Cardiac muscle cell (in vitro differentiated cells and primary cell): ENCODE data around the gene FAM222A. TPM values are rescaled to one million over a fixed set of nuclear protein-coding genes. Genes with fewer than 3 reads are reported as not detected.

Experiments
- DNase-seq, 2 donors: peaks; one replicate each; pipeline versions ENCODE4 v3.0.0 to v3.0.0-alpha.2; 2010 to 2017; ENCODE audit warnings: low read depth in 1 of 2, low spot score in 1 of 2
- H3K27ac ChIP-seq: fragments of 200-600 bp; sonication (generic); 2 replicates; pipeline ENCODE4 v1.5.1; 2016
- H3K27me3 ChIP-seq: fragments of 200-600 bp; sonication (generic); 2 replicates; pipeline ENCODE4 v1.6.0; 2016; ENCODE audit warnings: control low read depth
- H3K36me3 ChIP-seq: fragments of 200-600 bp; sonication (generic); 2 replicates; pipeline ENCODE4 v1.5.1; 2016; ENCODE audit warnings: control low read depth
- H3K4me1 ChIP-seq: fragments of 200-600 bp; sonication (generic); 2 replicates; pipeline ENCODE4 v1.8.1; 2017; ENCODE audit warnings: low read depth, mild to moderate bottlenecking, mixed run types
- H3K4me3 ChIP-seq: fragments of 200-600 bp; sonication (generic); 2 replicates; pipeline ENCODE4 v1.5.1; 2016; ENCODE audit warnings: mild to moderate bottlenecking
- H3K9me3 ChIP-seq: fragments of 200-600 bp; sonication (generic); 2 replicates; pipeline ENCODE4 v1.5.1; 2017; ENCODE audit warnings: low read depth, mild to moderate bottlenecking, control low read depth
- polyA plus RNA-seq: library from polyadenylated mRNA; unstranded; fragments of >200 nt; fragmentation: Nextera tagmentation; extraction: Ambion mirVana; gene quantifications from 2 replicates; pipeline ENCODE4 v1.2.1, GENCODE V29; 2016
- total RNA-seq: library from RNA; depleted of rRNA; stranded (reverse); fragments of >200 nt; gene quantifications from 2 replicates; pipeline ENCODE4 v1.2.3, GENCODE V29; 2016
- TF ChIP-seq, protein P1 (sequence below): IDR thresholded peaks from 2 replicates; pipeline ENCODE4 v1.5.1; 2012; ENCODE audit warnings: low read depth, mild to moderate bottlenecking, low read length

The FAM222A gene
- total and polyA plus RNA-seq, 2 experiments from 2014 or later = 25.4 to 42.9 TPM

DNA sequence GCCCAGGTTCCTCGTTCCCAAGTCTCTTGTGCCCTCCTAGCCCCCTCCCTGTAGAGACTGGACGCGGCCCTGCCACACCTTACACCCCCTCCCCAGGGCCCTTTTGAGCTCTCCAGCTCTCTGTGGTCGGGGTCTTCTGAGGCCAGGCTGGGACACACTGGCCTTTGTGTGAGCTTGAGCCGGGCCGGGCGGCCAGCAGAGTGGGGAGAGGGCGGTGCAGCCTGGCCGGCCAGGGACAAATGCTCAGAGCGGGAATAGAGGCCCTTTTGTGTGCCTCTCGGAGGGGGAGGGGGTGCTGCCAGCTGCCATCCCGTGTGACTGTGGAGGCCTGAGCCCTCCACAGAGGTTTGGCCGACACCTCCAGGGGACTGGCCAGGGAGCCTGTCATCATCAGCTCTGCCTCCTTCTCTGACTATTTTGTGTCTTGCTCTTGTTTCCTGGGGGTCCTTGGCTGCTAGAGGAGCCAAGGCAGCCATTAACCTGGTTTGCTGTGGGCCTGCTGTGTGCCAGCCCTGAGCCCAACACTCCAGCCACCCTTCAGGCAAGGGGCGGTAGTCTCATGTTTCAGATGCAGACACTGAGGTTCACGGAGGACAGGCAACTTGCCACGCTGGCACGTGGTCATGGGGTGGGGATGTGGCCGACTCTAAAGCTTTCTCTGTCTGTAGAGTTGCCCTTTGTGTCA is 13.6 kb downstream of the FAM222A start:
- peaks cover 20% of the 10 kb centered on the region for H3K4me1 ChIP-seq
- no peaks in the 10 kb centered on the region for H3K27me3 ChIP-seq
- H3K36me3 ChIP-seq = no peaks in the 10 kb centered on the region
- no peaks in the 10 kb centered on the region for H3K9me3 ChIP-seq
- no peak overlapping the region for H3K4me3 ChIP-seq
- no peak for DNase-seq
- no peak overlapping the region for H3K27ac ChIP-seq
- TF ChIP-seq, protein P1, sequence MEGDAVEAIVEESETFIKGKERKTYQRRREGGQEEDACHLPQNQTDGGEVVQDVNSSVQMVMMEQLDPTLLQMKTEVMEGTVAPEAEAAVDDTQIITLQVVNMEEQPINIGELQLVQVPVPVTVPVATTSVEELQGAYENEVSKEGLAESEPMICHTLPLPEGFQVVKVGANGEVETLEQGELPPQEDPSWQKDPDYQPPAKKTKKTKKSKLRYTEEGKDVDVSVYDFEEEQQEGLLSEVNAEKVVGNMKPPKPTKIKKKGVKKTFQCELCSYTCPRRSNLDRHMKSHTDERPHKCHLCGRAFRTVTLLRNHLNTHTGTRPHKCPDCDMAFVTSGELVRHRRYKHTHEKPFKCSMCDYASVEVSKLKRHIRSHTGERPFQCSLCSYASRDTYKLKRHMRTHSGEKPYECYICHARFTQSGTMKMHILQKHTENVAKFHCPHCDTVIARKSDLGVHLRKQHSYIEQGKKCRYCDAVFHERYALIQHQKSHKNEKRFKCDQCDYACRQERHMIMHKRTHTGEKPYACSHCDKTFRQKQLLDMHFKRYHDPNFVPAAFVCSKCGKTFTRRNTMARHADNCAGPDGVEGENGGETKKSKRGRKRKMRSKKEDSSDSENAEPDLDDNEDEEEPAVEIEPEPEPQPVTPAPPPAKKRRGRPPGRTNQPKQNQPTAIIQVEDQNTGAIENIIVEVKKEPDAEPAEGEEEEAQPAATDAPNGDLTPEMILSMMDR = no peak

DNA sequence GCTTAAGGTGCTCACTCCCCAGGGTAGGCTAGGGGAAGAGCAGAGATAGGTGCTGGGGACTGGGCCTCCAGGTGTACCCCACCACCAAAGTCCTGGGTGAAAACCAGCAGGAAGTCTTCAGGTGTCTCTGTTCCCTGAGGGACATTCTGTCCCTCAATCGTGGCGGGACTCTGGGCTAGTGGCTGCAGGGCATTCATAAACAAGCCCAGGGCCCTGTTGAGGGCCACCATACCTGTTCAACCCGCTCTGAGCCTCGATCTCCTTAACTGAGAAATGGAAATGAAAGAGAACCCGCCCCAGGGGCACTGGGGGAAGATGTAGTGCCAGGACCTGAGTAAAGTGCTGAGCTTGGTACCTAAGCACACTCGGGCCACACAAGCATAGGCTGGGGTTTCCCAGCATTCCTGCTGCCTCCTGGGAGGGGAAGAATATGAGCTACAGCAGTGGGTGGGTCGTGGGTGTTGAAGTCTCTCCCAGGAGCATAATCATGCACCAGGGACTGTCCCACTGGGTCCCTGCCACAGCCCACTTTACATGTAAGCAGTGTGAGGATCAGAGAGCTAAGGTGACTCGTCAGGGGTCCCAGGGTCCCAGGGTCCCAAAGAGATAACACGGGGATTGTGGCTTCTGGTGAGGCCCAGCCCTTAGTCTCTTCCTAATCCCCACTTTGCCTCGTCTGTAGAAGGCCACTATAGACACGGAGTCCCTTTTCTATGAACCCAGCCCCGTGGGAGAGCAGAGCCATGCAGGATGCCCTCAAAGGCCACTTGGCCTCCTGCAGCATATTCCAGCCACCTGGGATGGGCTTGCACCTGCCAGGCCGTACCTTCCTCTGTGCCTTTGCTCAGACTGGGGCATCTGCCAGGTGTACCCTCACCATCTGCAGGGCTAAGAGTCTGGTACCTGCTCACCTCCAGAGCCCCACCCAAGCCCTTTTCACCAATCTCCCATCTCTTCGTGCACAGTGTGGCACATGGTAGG is 14.4 kb downstream of the FAM222A start:
- H3K4me1 ChIP-seq = peaks cover 12% of the 10 kb centered on the region
- no peaks in the 10 kb centered on the region for H3K36me3 ChIP-seq
- DNase-seq = no peak
- TF ChIP-seq, protein P1 = no peak
- H3K9me3 ChIP-seq = no peaks in the 10 kb centered on the region
- no peak overlapping the region for H3K27ac ChIP-seq
- no peak overlapping the region for H3K4me3 ChIP-seq
- no peaks in the 10 kb centered on the region for H3K27me3 ChIP-seq

DNA sequence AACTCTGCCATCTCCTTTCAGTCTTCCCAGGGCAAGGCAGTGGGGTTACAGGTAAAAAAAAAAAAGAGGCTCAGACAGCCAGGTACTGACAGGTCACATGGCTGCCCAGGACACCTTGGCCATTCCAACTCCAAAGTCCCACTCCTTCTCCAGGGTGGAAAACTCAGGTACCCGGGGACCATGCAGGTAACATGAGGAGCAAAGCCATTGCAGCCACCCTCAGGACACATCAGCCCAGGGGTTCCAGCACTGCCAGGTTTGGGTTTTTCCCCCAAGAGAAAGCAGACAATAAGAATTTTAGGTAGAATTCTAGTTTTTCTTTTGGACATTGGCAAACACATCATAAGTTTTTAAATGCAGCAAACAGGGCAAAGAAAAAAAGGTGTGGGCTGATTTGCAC is 15.3 kb downstream of the FAM222A start:
- TF ChIP-seq, protein P1 = no peak
- Histone ChIP-seq H3K27ac (no peak overlapping the region), H3K36me3 (no peaks in the 10 kb centered on the region), H3K4me3 (no peak overlapping the region), H3K4me1 (peaks cover 3% of the 10 kb centered on the region), H3K9me3 (no peaks in the 10 kb centered on the region), H3K27me3 (no peaks in the 10 kb centered on the region)
- no peak for DNase-seq

DNA sequence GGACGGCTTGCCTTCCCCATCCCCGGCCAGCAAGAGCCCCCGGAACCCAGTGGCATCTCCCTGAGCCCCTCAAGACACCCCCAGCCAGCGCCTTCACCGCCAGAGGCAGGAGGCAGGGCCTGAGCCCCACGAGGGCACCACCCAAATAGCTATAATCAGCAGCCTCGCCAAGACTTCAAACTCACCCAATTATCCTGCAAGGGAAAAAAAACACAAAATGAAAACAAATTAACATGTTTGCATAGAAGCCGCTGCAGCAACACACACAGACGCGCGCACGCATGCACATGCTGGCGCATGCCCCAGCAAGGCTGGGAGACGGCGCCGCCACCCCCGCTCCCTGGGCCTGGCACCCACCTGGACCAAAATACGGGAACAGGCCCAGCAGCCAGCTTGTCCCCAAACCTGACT is 15.8 kb downstream of the FAM222A start:
- DNase-seq = no peak
- peaks cover 2% of the 10 kb centered on the region for H3K4me1 ChIP-seq
- TF ChIP-seq, protein P1 = no peak
- H3K9me3 ChIP-seq = no peaks in the 10 kb centered on the region
- H3K36me3 ChIP-seq = no peaks in the 10 kb centered on the region
- H3K27me3 ChIP-seq = no peaks in the 10 kb centered on the region
- H3K27ac ChIP-seq = no peak overlapping the region
- H3K4me3 ChIP-seq = no peak overlapping the region

DNA sequence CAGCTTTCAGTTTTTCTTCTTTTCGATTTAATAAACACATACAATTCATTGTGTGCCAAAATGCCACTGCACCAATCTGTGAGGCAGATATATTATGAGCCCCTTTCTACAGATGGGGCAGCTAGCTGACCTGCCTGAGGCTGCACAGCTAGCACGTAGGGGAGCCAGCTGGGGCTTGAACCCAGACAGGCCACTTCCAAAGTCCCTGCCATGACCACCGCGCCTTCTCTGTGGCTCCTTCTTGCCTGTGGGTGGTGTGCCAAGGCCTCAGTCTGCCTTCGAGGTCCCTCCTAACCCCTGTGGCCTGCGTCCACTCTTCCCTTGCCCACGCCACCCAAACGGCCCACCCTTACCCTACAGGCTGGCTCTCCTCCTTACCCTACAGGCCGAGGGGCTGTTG is 16.2 kb downstream of the FAM222A start:
- H3K4me1 ChIP-seq = peaks cover 6% of the 10 kb centered on the region
- H3K27me3 ChIP-seq = no peaks in the 10 kb centered on the region
- no peak for DNase-seq
- H3K4me3 ChIP-seq = no peak overlapping the region
- H3K27ac ChIP-seq = no peak overlapping the region
- TF ChIP-seq, protein P1 = no peak
- no peaks in the 10 kb centered on the region for H3K36me3 ChIP-seq
- no peaks in the 10 kb centered on the region for H3K9me3 ChIP-seq
